Stomach (tissue), 9 donors: ENCODE results near the gene MCF2L. TPM values are rescaled to one million over a fixed set of nuclear protein-coding genes. Genes with fewer than 3 reads are reported as not detected.

Source experiments
- DNase-seq, 2 donors: peaks; one replicate each; pipeline versions ENCODE4 v3.0.0 to v3.0.0-alpha.2; 2013 to 2019
- H3K27ac ChIP-seq, 5 donors: fragments of 200-600 bp in 4 of 5; sonication (generic) in 4 of 5; one replicate each; pipeline ENCODE4 v1.5.1; 2013 to 2019; ENCODE audit warnings: mild to moderate bottlenecking in 1 of 5, moderate library complexity in 1 of 5
- H3K27me3 ChIP-seq, 3 donors: fragments of 200-600 bp; sonication (generic); one replicate each; pipeline ENCODE4 v1.5.1; 2017 to 2019; ENCODE audit warnings: mixed run types in 1 of 3
- H3K36me3 ChIP-seq, 4 donors: fragments of 200-600 bp; sonication (generic); 1 replicate in 3 of 4; 2 replicates in 1 of 4; pipeline ENCODE4 v1.5.1; 2016 to 2019
- H3K4me1 ChIP-seq, 4 donors: fragments of 200-600 bp; sonication (generic); one replicate each; pipeline ENCODE4 v1.5.1; 2016 to 2019
- H3K4me3 ChIP-seq, 4 donors: fragments of 200-600 bp; sonication (generic) in 3 of 4; one replicate each; pipeline ENCODE4 v1.5.1; 2016 to 2019; ENCODE audit warnings: mild to moderate bottlenecking in 1 of 4
- H3K9me3 ChIP-seq, 4 donors: fragments of 200-600 bp; sonication (generic); one replicate each; pipeline ENCODE4 v1.5.1; 2016 to 2019
- EP300 ChIP-seq: sonication (generic); formaldehyde crosslinking; IDR thresholded peaks from one replicate; pipeline ENCODE4 v1.6.1; 2017; ENCODE audit warnings: antibody characterized with exemption
- POLR2A ChIP-seq, 4 donors: fragments of 450-650 bp; IDR thresholded peaks; one replicate each; pipeline ENCODE4 v1.6.1; 2016; ENCODE audit warnings: antibody characterized with exemption in 4 of 4, control low read depth in 2 of 4, mild to moderate bottlenecking in 1 of 4, moderate library complexity in 1 of 4
- POLR2AphosphoS5 ChIP-seq, 3 donors: sonication (generic); formaldehyde crosslinking; IDR thresholded peaks; one replicate each; pipeline ENCODE4 v1.6.1; 2016; ENCODE audit warnings: antibody characterized with exemption in 3 of 3
- WGBS, 5 donors: extraction: QIAGEN DNeasy Blood & Tissue Kit in 3 of 5; methylation state at CpG; one replicate each; pipeline versions ENCODE4 v1.1.5 to v1.1.7; 2013 to 2018; 5-methylcytosine and 5-hydroxymethylcytosine counted together
- intact Hi-C: fragments of 100-400 bp; cut with DNase I; formaldehyde crosslinking; loops from one replicate; pipeline ENCODE4 v1.15.1; 2023; ENCODE audit warnings: low total_unique reads
- polyA plus RNA-seq, 3 donors: library from polyadenylated mRNA; stranded (reverse); fragments of 200-250 nt; gene quantifications; one replicate each; pipeline ENCODE4 v1.2.3, GENCODE V29; 2013
- total RNA-seq, 5 donors: library from RNA; depleted of rRNA; stranded (reverse); fragments of >200 nt; gene quantifications; one replicate each; pipeline versions ENCODE4 v1.1.0 to v1.2.3, GENCODE V29; 2014 to 2016
- TF ChIP-seq, protein P1 (sequence below), 7 experiments: fragments of 450-650 bp in 4 of 7; fragments of 200-600 bp in 3 of 7; sonication (generic) in 3 of 7; IDR thresholded peaks; one replicate each; pipeline ENCODE4 v1.5.1; 2016 to 2019; ENCODE audit warnings: antibody characterized with exemption in 7 of 7, control low read depth in 2 of 7, mild to moderate bottlenecking in 1 of 7
- donor health status: healthy with polysubstance abuse.
- donor health status: Bipolar disorder and iron deficiency.
- donor health status: healthy.

MCF2L gene
- total and polyA plus RNA-seq, 8 donors: 10.8 to 363 (median 39.4) TPM

DNA sequence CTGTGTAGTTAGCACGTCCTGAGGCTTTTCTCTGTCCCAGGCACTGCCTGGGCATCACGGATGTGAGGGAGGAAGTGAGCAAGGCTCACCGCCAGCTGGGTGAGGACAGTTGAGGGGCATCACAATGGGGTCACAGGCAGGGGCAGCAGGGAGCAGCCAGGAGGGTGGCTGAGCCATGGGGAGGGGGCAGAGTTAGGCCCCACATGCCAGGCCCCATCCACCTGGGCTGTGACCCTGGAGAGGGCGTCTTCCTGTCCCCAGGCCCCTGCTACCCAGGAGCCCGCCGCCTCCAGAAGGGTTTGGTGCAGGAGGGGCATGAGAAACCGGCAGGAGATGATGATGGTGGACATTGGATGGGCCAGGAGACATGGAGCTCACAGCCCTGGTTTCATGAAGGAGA lies 79.8 kb downstream of the MCF2L start:
- Histone ChIP-seq H3K9me3 (no peaks in the 10 kb centered on the region), H3K36me3 (peaks cover 0 to 51% (median 22%) of the 10 kb centered on the region in 4 donors), H3K27ac (no peak overlapping the region), H3K4me3 (no peak overlapping the region), H3K4me1 (peaks cover 0 to 20% (median 7%) of the 10 kb centered on the region in 4 donors), H3K27me3 (peaks cover 0 to 28% (median 0%) of the 10 kb centered on the region in 3 donors)
- intact Hi-C loops: no loop called here
- 65 to 90% (median 69%) methylated on average over 6 to 7 of the region's 7 CpGs for WGBS, 5 donors
- DNase-seq: no peak
- TF ChIP-seq, protein P1, sequence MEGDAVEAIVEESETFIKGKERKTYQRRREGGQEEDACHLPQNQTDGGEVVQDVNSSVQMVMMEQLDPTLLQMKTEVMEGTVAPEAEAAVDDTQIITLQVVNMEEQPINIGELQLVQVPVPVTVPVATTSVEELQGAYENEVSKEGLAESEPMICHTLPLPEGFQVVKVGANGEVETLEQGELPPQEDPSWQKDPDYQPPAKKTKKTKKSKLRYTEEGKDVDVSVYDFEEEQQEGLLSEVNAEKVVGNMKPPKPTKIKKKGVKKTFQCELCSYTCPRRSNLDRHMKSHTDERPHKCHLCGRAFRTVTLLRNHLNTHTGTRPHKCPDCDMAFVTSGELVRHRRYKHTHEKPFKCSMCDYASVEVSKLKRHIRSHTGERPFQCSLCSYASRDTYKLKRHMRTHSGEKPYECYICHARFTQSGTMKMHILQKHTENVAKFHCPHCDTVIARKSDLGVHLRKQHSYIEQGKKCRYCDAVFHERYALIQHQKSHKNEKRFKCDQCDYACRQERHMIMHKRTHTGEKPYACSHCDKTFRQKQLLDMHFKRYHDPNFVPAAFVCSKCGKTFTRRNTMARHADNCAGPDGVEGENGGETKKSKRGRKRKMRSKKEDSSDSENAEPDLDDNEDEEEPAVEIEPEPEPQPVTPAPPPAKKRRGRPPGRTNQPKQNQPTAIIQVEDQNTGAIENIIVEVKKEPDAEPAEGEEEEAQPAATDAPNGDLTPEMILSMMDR (IDR thresholded peaks at IDR 0.05): no peak
- no peak for TF ChIP-seq POLR2AphosphoS5 (IDR thresholded peaks at IDR 0.05)
- no peak for TF ChIP-seq EP300
- TF ChIP-seq POLR2A (IDR thresholded peaks at IDR 0.05): no peak

DNA sequence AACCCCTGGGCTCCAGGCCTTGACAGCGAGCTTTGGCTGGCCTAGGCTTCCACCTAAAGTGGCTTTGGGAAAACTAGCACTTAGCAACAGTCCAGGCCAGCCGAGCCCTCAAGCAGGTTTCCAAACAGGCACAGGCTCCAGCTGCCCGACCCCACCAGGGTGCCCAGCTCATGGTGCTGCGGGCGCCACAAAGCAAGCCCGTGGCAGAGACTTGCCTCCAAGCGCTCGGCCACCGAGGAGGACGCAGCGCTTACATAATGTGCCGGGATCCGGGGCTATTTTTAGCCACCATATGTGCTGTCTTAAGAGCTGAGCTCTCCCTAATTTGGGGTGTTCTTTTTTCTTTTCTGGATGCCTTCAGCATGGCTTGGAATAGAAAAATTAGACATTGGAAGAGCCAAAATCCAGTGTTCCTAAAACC lies 80.5 kb downstream of the MCF2L start:
- H3K36me3 ChIP-seq: peaks cover 0 to 56% (median 22%) of the 10 kb centered on the region in 4 donors
- no peak for TF ChIP-seq POLR2A (IDR thresholded peaks at IDR 0.05)
- H3K4me3 ChIP-seq: no peak overlapping the region
- H3K27me3 ChIP-seq: peaks cover 0 to 35% (median 0%) of the 10 kb centered on the region in 3 donors
- peak in 1 of 2 donors; percentile 66 for DNase-seq
- intact Hi-C loops: no loop called here
- H3K4me1 ChIP-seq: peaks cover 0 to 20% (median 7%) of the 10 kb centered on the region in 4 donors
- no peaks in the 10 kb centered on the region for H3K9me3 ChIP-seq
- WGBS, 5 donors: 69 to 83% (median 78%) methylated on average over 13 of the region's 13 CpGs
- no peak overlapping the region for H3K27ac ChIP-seq

DNA sequence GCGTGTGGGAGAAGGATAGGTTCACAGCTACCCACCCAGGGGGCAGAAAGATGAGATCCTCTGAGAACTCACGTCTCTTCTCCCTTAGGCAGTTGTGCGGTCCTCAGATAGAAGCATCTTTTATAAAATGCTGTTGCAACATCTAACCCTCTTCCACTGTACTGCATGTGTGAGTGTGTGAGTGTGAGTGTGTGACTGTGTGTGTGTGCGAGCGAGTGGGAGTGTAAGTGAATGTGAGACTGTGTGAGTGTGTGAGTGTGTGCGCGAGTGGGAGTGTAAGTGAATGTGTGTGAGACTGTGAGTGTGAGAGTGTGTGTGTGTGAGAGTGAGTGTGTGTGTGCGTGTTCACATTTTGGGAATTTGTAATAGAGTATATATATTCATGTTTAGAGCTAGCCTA lies 81.0 kb downstream of the MCF2L start:
- no peak for TF ChIP-seq POLR2A (IDR thresholded peaks at IDR 0.05)
- TF ChIP-seq POLR2AphosphoS5 (IDR thresholded peaks at IDR 0.05): no peak
- TF ChIP-seq EP300: no peak
- TF ChIP-seq, protein P1 (IDR thresholded peaks at IDR 0.05): no peak
- H3K9me3 ChIP-seq: no peaks in the 10 kb centered on the region
- 63 to 75% (median 73%) methylated on average over 8 of the region's 8 CpGs for WGBS, 5 donors
- no peak for DNase-seq
- peaks cover 0 to 20% (median 7%) of the 10 kb centered on the region in 4 donors for H3K4me1 ChIP-seq
- H3K36me3 ChIP-seq: peaks cover 0 to 53% (median 21%) of the 10 kb centered on the region in 4 donors
- H3K27ac ChIP-seq: no peak overlapping the region
- no peak overlapping the region for H3K4me3 ChIP-seq
- intact Hi-C loops: no loop called here
- peaks cover 0 to 35% (median 0%) of the 10 kb centered on the region in 3 donors for H3K27me3 ChIP-seq

GRCh38 chr13:113050734-113051431 lies 81.9 kb downstream of the MCF2L start:
- Histone ChIP-seq H3K27me3 (peaks cover 0 to 35% (median 0%) of the 10 kb centered on the region in 3 donors), H3K27ac (no peak overlapping the region), H3K4me3 (no peak overlapping the region), H3K36me3 (peaks cover 0 to 45% (median 16%) of the 10 kb centered on the region in 4 donors), H3K9me3 (no peaks in the 10 kb centered on the region), H3K4me1 (peaks cover 0 to 20% (median 7%) of the 10 kb centered on the region in 4 donors)
- no peak for TF ChIP-seq POLR2A (IDR thresholded peaks at IDR 0.05)
- TF ChIP-seq POLR2AphosphoS5 (IDR thresholded peaks at IDR 0.05): no peak
- no peak for TF ChIP-seq EP300
- TF ChIP-seq, protein P1 (IDR thresholded peaks at IDR 0.05): no peak
- WGBS, 5 donors: 69 to 82% (median 72%) methylated on average over 39 to 46 of the region's 48 CpGs
- DNase-seq: peak in 1 of 2 donors; percentile 43
- intact Hi-C loops: no loop called here

- intact Hi-C loops: no loop called here
- TF ChIP-seq, protein P1 (IDR thresholded peaks at IDR 0.05): no peak
- TF ChIP-seq POLR2AphosphoS5 (IDR thresholded peaks at IDR 0.05): no peak
- Histone ChIP-seq H3K4me3 (no peak overlapping the region), H3K27ac (no peak overlapping the region), H3K9me3 (no peaks in the 10 kb centered on the region), H3K36me3 (peaks cover 0 to 38% (median 9%) of the 10 kb centered on the region in 4 donors), H3K27me3 (peaks cover 0 to 35% (median 0%) of the 10 kb centered on the region in 3 donors), H3K4me1 (peaks cover 0 to 20% (median 7%) of the 10 kb centered on the region in 4 donors)
- WGBS, 5 donors: 88 to 92% (median 91%) methylated on average over 14 of the region's 14 CpGs
- DNase-seq: no peak
Observed at GRCh38 chr13:113051641-113052040, 82.6 kb downstream of the MCF2L start.
